ENCODE data around the gene ACACA.
"Not testable (repeated sequence)": the region's sequence is repeated elsewhere in the genome, so short reads cannot be mapped to it uniquely, and the experiment has no call there.

The ACACA gene

DNA sequence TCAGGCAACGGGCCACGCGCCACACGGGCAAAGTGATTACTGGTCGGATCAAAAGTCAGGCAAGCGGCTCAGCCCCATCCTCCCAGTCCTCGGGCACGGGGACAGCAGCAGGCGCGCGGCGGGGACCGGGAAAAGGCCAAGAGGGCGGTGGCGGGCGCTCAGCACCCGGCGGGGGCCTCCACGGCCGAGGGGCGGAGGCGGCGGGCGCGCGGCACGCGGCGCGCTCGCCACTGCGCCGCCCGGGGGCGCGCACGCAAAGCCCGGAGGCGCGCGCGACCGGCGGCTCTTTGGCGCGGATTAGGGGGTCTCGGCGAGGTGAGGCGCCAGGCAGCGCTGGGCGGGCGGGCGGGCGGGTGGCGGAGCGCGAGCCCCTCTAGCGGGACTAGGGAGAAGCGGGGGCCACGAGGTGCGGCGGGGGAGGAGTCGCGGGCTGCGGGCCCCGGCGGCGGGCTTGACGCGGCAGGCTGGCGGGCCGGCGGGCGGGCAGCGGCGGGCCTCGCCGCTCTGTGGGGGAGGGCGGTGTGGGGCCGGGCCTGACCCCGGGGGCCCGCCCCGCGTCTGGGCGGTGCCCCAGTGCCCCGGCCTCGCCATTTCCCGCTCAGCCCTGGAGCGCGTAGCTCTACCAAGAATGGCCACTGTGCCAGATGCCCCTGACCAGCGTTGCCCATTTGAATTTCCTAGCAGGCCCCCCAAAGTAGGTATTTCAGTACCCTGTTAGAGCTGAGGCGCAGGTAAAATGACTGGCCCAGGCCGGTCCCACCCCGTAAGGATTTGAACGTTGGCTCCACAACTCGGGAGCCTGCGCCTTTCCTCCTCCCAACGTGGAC is at the start of gene ACACA, which contains the start of gene TADA2A:
Gene ACACA (minus strand): TSS at position 202 of the 827 bp plus-strand sequence. CDS start 537 bp downstream, outside the sequence.
Gene TADA2A (plus strand): TSS at position 252 of the 827 bp plus-strand sequence. CDS start 4,480 bp downstream, outside the sequence.
- peak; percentile 70 for DNase-seq

DNA sequence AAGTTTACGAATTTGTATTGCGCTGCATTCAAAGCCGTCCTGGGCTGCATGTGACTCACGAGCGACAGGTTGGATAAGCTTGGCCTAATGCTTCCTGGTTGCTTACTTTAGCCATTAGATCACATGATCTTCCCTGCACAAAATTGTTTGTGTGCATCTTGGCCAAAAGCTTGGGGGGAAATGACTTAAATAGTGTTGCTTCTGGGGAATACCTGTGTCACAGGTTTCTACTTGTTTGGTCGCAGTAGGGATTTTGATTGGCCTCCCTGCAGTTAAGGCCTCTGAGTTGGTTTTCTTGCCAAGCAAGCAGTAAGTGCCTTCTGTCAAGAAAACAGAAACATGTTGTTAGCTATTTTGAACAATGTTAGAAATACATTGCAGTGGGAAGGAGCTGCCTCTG is 43.5 kb upstream of the ACACA start:
- no peak for DNase-seq

DNA sequence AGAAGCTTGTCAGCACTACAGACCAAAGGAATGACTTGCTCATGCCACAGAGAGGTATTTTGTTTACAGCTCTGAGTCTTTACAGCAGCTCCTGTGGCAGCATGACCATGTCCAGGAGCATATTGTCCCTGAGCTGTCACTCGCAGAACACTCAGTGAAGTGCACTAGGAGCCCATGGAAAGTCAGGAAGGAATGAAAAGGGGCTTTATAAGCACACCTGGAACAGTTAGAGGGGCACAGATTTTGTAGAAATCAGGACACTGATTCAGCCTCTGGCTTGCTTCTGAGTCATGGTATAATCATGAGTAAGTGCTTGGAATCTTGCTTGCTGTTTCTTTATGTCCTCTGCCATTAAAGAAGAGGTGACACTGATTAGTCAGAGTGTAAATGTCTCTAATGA is 41.0 kb upstream of the ACACA start:
- no peak for DNase-seq

DNA sequence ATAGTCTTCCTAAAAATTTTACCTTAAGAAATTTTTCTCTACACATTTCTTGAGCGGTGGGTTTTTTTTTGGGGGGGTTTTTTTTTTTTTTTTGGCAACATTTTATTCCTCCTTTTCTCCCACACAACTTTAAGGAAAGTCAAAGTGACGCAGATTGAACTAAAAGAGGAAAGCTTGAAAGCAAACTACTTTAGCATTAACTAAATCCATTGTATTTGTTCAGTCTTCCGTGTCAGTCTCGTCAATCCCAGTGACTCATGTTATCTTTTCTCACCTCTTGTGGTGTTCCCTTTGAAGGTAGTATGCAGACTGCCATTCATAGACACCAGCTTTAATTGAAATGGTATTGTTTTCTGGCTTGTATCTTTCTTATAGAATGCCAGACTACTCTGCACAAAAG is 39.4 kb upstream of the ACACA start:
- no peak for DNase-seq

DNA sequence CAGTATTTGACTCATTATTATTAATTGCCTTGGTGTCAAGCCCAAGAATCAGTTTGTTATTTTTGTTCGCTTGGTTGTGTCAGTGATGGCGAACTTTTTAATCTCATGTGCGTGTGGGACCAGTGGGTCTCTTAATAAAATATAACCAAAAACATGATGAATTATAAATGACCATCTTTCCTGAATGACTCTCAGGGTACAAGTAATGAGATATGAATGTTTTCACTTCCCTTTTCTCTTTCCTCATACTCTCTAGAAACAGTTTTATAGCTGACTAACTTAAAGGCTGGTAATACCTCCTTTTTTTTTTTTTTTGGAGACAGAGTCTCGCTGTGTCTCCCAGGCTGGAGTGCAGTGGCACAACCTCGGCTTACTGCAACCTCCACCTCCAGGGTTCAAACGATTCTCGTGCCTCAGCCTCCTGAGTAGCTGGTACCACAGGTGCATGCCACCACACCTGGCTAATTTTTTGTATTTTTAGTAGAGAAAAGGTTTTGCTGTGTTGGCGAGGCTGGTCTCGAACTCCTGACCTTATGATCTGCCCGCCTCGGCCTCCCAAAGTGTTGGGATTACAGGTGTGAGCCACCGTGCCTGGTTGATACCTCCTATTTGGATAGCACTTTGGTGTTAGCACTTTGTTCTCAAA is 34.9 kb upstream of the ACACA start:
- not testable (repeated sequence) for DNase-seq

DNA sequence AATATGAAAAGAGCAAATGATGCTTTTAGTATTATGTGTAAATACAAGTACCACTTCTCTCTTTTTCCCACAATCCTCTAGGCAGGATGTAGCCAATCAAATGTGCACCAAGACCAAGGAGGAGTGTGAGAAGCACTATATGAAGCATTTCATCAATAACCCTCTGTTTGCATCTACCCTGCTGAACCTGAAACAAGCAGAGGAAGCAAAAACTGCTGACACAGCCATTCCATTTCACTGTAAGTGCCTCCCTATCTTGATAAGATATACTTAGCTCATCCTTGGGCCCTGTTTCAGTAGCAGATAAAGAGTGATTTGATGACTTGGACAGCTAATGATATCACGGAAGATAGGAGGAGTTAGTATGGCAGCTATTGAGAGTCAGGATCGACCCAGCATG is 33.8 kb upstream of the ACACA start:
- DNase-seq, result no peak

DNA sequence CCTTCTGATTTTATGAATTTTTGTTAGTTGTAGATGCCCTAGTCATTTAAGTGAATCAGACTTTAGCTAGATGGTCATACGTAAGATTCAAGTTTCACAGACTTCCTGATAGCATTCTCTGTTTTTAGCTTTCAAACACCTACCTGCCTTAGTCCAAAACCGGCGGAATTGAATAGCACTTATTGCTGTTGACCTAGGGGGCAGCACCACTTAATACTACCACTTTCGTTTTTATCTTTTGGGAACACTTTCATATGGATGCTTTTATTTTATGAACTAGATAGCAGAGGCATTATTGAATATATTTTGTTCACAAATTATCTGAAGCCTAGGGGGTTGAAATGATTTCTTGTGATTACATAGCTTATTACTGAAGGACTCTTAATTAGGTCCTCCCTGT is 31.5 kb upstream of the ACACA start:
- no peak for DNase-seq

DNA sequence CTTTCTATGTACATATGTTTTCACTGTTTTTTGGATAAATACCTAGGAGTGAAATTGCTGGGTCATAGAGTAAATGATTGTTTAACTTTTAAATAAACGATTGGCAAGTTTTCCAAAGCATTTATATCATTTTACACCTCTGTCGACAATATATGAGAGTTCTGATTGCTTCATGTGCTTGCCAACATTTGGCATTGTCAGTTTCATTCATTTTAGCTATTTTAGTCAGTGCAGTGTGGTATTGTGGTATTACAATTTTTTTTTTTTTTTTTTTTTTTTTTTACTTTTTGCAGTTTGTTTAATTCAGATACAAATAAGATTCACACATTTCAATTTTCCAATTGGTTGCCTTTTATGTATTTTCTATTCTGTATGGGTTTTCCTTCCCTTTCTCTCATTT is 26.0 kb upstream of the ACACA start:
- no peak for DNase-seq

DNA sequence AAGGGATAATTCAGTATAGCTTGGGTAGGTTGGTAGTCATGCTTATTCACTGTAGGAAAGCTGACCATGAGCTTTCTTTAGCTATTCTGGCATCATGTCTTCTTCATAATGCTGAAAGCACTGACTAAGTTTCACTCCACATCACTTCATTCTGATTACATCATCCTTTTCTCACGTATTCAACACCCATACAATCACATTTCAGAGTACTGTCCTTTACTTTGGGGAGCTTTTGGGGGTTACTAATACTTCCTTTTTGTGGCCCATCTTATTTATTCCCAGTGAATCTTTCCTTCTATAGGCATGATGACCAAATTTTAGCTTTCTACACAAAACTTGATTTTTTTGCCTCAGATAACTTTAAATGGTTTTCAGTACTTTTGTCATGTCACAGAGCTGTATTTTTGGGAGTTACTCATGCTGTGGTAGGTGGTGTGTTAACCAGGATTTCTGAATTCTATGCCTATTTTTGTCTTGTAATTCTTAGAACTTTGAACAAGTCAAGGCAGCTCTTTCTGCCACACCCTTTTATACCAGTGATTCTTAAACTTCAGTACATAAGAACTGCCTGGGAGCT is 23.5 kb upstream of the ACACA start:
- DNase-seq, result no peak

DNA sequence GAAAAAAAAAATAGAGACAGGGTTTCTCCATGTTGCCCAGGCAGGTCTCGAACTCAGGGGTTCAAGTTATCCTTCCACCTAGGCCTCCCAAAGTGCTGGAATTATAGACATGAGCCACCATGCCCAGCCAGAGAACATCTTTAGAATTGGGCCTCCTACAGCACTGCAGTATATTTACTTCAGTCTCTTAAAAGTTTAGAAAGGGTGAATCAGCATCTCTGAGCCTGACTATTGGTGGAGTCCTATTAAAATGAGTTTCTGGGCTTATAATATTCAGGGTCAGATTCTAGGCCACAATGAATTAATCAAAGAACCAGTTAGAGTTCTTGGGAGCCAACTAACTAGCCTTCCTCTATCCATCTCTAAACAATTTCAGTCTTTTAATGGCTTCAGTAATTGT is 22.8 kb upstream of the ACACA start:
- DNase-seq, result no peak

DNA sequence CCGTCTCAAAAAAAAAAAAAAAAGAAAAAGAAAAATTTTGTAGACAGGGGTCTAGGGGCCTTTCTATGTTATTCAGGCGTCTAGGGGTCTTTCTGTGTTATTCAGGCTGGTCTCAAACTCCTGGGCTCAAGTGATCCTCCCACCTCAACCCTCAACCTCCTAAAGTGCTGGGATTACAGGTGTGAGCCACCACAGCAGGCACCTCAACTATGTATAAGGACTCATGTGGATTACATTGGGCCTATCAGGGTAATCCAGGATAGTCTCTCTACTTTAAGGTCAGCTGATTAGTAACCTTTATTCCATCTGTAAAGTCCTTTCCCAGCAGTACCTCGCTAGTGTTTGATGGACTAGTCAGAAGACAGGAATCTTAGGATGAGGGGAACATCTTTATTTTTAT is 22.4 kb upstream of the ACACA start:
- DNase-seq, result no peak

DNA sequence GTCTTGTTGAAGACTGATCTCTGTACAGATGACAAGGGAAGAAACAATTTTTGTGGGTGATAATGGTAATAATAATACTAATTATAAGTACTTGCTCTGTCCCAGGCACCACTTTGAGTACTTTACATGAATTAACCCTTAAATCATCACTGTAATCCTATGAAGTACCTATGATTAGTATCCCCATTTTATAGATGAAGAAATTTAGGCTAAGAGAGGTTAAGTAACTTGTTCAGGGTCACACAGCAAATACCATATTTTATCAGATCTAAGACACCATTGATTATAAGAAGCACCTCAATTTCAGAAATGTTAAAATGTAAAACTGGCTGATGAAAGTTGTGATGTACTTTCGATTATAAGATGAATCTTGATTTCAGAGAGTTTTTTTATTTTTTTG is 18.6 kb upstream of the ACACA start:
- no peak for DNase-seq

DNA sequence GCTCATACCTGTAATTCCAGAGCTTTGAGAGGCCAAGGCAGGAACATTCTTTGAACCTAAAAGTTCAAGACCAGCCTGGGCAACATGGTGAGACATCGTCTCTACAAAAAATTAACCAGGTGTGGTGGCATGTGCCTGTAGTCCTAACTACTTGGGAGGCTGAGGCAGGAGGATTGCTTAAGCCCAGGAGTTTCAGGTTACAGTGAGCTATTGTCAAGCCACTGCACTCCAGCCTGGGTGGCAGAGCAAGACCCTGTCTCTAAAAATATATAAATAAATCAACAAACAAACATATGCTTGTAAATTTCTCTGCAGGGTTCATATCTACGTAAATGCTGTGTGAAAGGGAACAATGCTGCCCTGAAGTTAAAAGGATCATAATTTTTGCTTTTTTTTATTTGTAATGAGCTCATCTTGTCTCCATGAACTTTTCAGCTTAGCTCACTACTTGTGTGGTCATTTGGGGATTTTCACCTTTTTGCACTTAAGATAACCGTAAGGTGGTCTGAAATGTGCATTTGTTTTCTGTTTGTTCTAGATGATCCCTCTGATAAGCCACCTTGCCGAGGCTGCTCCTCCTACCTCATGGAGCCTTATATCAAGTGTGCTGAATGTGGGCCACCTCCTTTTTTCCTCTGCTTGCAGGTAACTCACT is 16.5 kb upstream of the ACACA start:
- no peak for DNase-seq

DNA sequence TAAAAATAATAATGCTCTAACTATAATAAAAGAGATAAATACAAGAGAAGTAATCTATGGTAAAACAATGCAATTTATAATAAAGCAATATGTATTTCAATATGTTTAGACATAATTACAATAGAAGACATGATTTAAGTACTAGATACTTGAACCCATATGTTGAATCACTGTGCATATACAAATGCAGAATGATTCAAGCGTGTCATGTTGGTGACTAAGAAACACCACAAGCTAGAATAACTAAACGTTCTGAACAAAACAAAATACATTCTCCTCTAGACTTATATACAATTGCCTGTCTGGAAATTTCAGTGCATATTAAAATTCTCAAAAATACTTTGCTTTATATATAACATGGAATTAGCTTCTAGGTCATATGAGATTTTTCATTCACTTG is 11.2 kb upstream of the ACACA start:
- no peak for DNase-seq

DNA sequence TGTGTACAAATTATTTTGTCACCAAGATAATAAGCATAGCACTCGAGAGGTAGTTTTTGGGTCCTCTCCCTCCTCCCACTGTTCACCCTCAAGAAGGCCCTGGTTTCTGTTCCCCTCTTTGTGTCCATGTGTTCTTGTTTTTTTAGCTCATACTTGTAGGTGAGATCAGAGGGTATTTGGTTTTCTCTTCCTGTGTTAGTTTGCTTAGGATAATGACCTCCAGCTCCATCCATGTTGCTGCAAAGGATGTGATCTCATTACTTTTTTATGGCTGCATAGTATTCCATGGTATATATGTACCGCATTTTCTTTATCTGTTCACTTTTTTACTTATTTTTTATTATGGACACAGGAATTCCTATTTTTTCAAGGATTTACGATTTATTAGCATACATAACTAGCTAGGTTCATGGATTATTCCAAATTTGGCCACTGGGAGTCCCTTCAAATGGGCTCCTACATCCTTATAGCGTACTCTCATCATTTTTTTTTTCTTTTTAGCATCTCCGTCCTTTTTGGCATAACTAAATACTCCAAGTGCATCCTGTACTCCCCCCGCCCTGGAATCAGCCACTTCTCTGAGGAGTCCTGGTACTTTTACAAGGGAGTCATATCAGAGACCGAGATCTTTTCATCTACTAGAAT is 7.4 kb upstream of the ACACA start:
- no peak for DNase-seq

DNA sequence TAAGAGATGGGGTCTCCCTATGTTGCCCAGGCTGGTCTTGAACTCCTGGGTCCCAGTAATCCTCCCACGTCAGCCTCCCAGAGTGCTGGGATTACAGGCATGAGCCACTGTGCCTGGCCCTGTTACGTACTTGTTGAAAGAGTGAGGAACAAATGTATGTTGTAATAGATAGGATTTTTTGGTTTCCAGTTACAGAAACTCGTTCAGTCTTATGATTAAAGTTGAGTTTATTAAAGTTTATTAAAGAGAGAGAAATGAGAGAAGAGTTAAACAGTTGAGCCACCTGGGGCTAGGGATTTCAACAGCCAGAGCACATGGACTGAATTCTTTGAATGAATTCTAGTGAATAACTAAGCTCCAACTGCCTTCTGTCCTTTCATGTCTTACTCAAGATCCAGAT is 3.7 kb upstream of the ACACA start:
- DNase-seq, result no peak

DNA sequence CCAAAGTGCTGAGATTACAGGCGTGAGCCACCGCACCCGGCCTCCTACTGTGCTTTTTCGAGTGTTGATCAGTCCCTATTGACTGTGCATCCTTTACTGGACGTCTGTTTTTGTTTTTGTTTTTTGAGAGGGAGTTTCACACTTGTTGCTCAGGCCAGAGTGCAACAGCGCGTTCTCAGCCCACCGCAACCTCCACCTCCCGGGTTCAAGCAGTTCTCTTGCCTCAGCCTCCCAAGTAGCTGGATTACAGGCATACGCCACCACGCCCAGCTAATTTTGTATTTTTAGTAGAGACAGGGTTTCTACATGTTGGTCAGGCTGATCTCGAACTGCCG is 1.5 kb upstream of the ACACA start:
- DNase-seq, result not testable (repeated sequence)

DNA sequence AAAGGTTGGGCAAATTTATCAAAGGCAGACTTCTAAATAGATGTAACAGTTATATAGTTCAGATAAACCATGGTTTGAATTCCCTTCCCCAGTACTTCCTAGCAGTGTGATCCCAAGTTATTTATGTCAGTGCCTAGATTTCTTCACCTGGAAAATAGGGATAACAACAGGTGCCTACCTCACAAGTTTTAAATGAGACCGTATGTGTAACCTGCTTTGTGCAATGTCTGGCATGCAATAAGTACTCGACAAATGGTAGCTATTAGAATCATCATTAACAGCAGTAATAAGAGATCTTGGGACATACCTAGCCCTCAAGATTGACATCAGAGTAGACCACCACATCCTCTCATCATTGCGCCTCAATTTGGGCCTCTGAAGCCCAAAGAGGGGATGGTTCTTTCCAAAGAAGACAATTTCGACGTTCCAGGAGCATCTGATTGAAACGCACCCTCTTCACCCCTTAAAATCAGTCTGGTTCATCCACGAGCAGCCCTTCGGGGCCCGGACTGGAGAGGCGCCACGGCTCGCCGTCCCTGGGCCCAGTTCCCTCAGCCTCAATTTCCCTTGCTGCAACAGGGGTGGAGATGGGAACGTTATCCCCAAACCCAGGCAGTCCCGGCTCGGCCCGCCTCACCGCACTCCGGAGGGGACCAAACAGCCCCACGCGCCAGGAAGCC is 541 bp downstream of the ACACA start:
- DNase-seq, result no peak

DNA sequence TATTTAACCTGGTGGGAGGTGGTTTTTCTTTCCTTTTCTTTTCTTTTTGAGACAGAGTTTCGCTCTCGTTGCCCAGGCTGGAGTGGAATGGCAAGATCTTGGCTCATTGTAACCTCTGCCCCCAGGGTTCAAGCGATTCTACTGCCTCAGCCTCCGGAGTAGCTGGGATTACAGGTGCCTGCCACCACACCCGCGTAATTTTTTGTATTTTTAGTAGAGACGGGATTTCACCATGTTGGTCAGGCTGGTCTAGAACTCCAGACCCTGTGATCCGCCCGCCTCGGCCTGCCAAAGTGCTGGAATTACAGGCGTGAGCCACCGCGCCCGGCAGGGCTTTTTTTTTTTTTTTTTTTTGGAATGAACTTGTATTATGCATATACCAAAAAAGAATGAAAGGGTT is 1.1 kb downstream of the ACACA start:
- not testable (repeated sequence) for DNase-seq

DNA sequence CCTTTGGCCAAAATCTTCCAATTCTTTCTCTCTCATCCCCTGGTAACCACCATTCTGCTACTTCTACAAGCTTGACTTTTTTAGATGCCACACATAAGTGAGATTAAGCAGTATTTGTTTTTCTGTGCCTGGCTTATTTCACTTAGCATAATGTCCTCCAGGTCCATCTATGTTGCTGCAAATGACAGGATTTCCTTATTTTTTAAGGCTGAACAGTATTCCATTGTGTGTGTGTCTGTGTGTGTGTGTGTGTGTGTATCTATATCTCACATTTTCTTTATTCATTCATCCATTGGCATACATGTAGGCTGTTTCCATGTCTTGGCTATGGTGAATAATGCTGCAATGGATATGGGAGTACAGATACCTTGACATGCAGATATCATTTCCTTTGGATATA is 6.1 kb downstream of the ACACA start:
- no peak for DNase-seq

DNA sequence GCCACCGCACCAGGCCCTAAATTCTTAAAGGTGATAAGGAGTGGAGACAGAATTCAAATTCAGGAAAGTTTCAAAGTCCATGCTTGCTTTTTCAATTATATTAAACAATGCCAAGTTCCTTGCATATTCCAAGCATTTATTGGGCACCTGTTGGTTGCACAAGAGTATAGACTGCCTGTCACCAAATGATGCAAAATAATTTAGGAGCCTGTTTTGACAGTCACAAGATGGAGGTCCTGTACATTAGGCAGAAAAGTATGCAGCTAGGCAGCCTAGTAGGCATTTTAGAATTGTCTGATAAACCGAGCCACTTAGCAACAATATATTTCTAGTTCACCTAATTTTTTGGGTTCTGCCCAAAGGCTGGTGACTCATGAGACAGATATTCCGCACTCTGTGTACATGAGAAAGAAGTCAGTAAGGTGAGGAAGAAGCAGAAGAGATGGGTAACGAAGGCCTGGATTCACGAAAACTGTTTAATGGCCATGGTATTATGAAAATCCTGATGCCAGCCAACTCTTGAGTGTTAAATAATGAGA is 7.3 kb downstream of the ACACA start:
- DNase-seq, result no peak

DNA sequence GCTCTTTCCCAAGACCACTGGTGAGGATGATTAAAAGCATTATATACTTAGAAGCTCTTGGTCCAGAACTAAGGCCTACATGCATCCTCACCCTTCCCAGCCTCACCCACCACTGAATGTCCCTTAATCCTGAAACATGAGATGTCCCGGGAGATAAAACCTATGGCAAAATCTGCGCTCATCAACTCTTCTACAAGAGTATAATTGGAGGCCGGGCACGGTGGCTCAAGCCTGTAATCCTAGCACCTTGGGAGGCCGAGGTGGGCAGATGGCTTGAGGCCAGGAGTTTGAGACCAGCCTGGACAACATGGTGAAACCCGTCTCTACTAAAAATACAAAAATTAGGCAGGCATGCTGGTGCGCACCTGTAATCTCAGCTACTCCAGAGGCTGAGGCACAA is 13.3 kb downstream of the ACACA start:
- no peak for DNase-seq
